CD4-positive, alpha-beta T cell treated with Interleukin-4 for 4 hours (primary cell): ENCODE results near the gene RNF208.
"Not testable (repeated sequence)": the region's sequence is repeated elsewhere in the genome, so short reads cannot be mapped to it uniquely, and the experiment has no call there.

Source experiments
- DNase-seq: peaks from one replicate; pipeline ENCODE4 v3.0.0-alpha.2; 2020

Gene RNF208

GRCh38 chr9:137222190-137223077 lies at the start of gene RNF208:
Gene RNF208, minus strand, starts transcription at chr9:137222240. Its CDS starts 1,028 bp downstream, at chr9:137221212.
- no peak for DNase-seq

- no peak for DNase-seq
Observed at GRCh38 chr9:137271696-137272076, 49.6 kb upstream of the RNF208 start.

- no peak for DNase-seq
Observed at GRCh38 chr9:137270929-137271695, 49.1 kb upstream of the RNF208 start.

GRCh38 chr9:137269231-137269772 lies 47.3 kb upstream of the RNF208 start:
- no peak for DNase-seq

- no peak for DNase-seq
Observed at GRCh38 chr9:137268538-137269201, 46.6 kb upstream of the RNF208 start.

- DNase-seq: no peak
Observed at GRCh38 chr9:137267933-137268355, 45.9 kb upstream of the RNF208 start.

GRCh38 chr9:137266585-137267453 lies 44.8 kb upstream of the RNF208 start:
- DNase-seq: no peak

GRCh38 chr9:137266162-137266527 lies 44.1 kb upstream of the RNF208 start:
- DNase-seq: no peak

- DNase-seq: no peak
Observed at GRCh38 chr9:137265496-137266161, 43.6 kb upstream of the RNF208 start.

- DNase-seq: no peak
Observed at GRCh38 chr9:137264067-137264466, 42.0 kb upstream of the RNF208 start.

- DNase-seq: no peak
Observed at GRCh38 chr9:137263506-137263905, 41.5 kb upstream of the RNF208 start.

- DNase-seq: no peak
Observed at GRCh38 chr9:137262909-137263285, 40.9 kb upstream of the RNF208 start.

- not testable (repeated sequence) for DNase-seq
Observed at GRCh38 chr9:137262173-137262908, 40.3 kb upstream of the RNF208 start.

- DNase-seq: no peak
Observed at GRCh38 chr9:137256856-137257255, 34.8 kb upstream of the RNF208 start.

GRCh38 chr9:137256362-137256761 lies 34.3 kb upstream of the RNF208 start:
- DNase-seq: no peak

GRCh38 chr9:137255448-137256114 lies 33.5 kb upstream of the RNF208 start:
- DNase-seq: peak; percentile 9

GRCh38 chr9:137254624-137255447 lies 32.8 kb upstream of the RNF208 start, which contains the start of gene NELFB:
Gene NELFB, plus strand, starts transcription at chr9:137255327.
- DNase-seq: peak; percentile 91

- DNase-seq: no peak
Observed at GRCh38 chr9:137253717-137254623, 31.9 kb upstream of the RNF208 start.
